Measurements from ENCODE around the gene SORCS2. TPM values are rescaled to one million over a fixed set of nuclear protein-coding genes. Genes with fewer than 3 reads are reported as not detected.

The SORCS2 gene
- total RNA-seq, 4 donors from 2014 or later, result 2.0 to 7.4 (median 3.6) TPM

- Histone ChIP-seq H3K27ac (no peak overlapping the region), H3K9me3 (peaks cover 0 to 7% (median 0%) of the 10 kb centered on the region in 3 donors), H3K27me3 (peaks cover 6% of the 10 kb centered on the region), H3K4me1 (peaks cover 0 to 7% (median 0%) of the 10 kb centered on the region in 3 donors), H3K4me3 (no peak overlapping the region), H3K36me3 (peaks cover 0 to 8% of the 10 kb centered on the region in 2 donors)
- 81 to 88% methylated on average over 3 to 6 of the region's 6 CpGs for WGBS, 2 donors (ENCODE audit: low coverage in 1 of 2)
- TF ChIP-seq CTCF (IDR thresholded peaks at IDR 0.05) (no peak), POLR2AphosphoS5 (IDR thresholded peaks at IDR 0.05) (no peak), EP300 (IDR thresholded peaks at IDR 0.05) (no peak), POLR2A (IDR thresholded peaks at IDR 0.05) (no peak)
- ATAC-seq, result no peak
Measured at GRCh38 chr4:7716010-7716721, 523.8 kb downstream of the SORCS2 start.

GRCh38 chr4:7717161-7717560 lies 524.8 kb downstream of the SORCS2 start:
- Histone ChIP-seq H3K4me1 (peaks cover 0 to 7% (median 0%) of the 10 kb centered on the region in 3 donors), H3K27me3 (peaks cover 6% of the 10 kb centered on the region), H3K4me3 (no peak overlapping the region), H3K36me3 (peaks cover 0 to 8% of the 10 kb centered on the region in 2 donors), H3K9me3 (peaks cover 0 to 7% (median 0%) of the 10 kb centered on the region in 3 donors), H3K27ac (no peak overlapping the region)
- no peak for TF ChIP-seq POLR2AphosphoS5 (IDR thresholded peaks at IDR 0.05)
- no peak for TF ChIP-seq CTCF (IDR thresholded peaks at IDR 0.05)
- no peak for TF ChIP-seq POLR2A (IDR thresholded peaks at IDR 0.05)
- no peak for ATAC-seq
- 80% methylated on average over 2 of the region's 11 CpGs; no CpG with 5 or more reads in 1 of the 2 donors for WGBS, 2 donors (ENCODE audit: low coverage in 1 of 2)

- ATAC-seq, result no peak
- H3K36me3 ChIP-seq, result peaks cover 0 to 8% of the 10 kb centered on the region in 2 donors
- 72 to 73% methylated on average over 6 to 8 of the region's 24 CpGs for WGBS, 2 donors (ENCODE audit: low coverage in 1 of 2)
- TF ChIP-seq POLR2A (IDR thresholded peaks at IDR 0.05) (no peak), POLR2AphosphoS5 (IDR thresholded peaks at IDR 0.05) (no peak), EP300 (IDR thresholded peaks at IDR 0.05) (no peak), CTCF (IDR thresholded peaks at IDR 0.05) (no peak)
- peaks cover 6% of the 10 kb centered on the region for H3K27me3 ChIP-seq
- peaks cover 0 to 7% (median 0%) of the 10 kb centered on the region in 3 donors for H3K4me1 ChIP-seq
- peaks cover 0 to 7% (median 0%) of the 10 kb centered on the region in 3 donors for H3K9me3 ChIP-seq
- H3K27ac ChIP-seq, result no peak overlapping the region
- no peak overlapping the region for H3K4me3 ChIP-seq
Measured at GRCh38 chr4:7717946-7718490, 525.7 kb downstream of the SORCS2 start.

GRCh38 chr4:7719354-7720174 lies 527.2 kb downstream of the SORCS2 start:
- peaks cover 0 to 1% of the 10 kb centered on the region in 2 donors for H3K36me3 ChIP-seq
- peak overlapping the region in 1 of 2 donors; percentile 12 for H3K4me3 ChIP-seq
- H3K27ac ChIP-seq, result no peak overlapping the region
- H3K27me3 ChIP-seq, result peaks cover 6% of the 10 kb centered on the region
- WGBS, 2 donors (ENCODE audit: low coverage in 1 of 2), result 46% methylated on average over 7 of the region's 33 CpGs; no CpG with 5 or more reads in 1 of the 2 donors
- TF ChIP-seq CTCF (IDR thresholded peaks at IDR 0.05) (peak in 3 of 4 experiments; percentile 76 to 90 (median 81)), POLR2A (IDR thresholded peaks at IDR 0.05) (no peak)
- no peaks in the 10 kb centered on the region for H3K9me3 ChIP-seq
- ATAC-seq, result peak; percentile 76
- peaks cover 0 to 7% (median 0%) of the 10 kb centered on the region in 3 donors for H3K4me1 ChIP-seq
